Left hindlimb (tissue), 1 donor: ENCODE measurements around the gene CDON.
"Not testable (repeated sequence)": the region's sequence is repeated elsewhere in the genome, so short reads cannot be mapped to it uniquely, and the experiment has no call there.

Experiments
- DNase-seq: peaks from one replicate; pipeline ENCODE4 v3.0.0-alpha.2; 2018

CDON gene

GRCh38 chr11:126039485-126040271 lies 23.0 kb downstream of the CDON start:
- no peak for DNase-seq

GRCh38 chr11:126035718-126036117 lies 26.9 kb downstream of the CDON start:
- no peak for DNase-seq

- no peak for DNase-seq
These were observed 27.7 kb downstream of the CDON start for GRCh38 chr11:126034933-126035425.

- peak; percentile 44 for DNase-seq
These were observed 28.4 kb downstream of the CDON start for GRCh38 chr11:126034039-126034932.

GRCh38 chr11:126032375-126032774 lies 30.3 kb downstream of the CDON start:
- no peak for DNase-seq

- no peak for DNase-seq
These were observed 32.9 kb downstream of the CDON start for GRCh38 chr11:126029805-126030204.

GRCh38 chr11:126029237-126029636 lies 33.4 kb downstream of the CDON start:
- no peak for DNase-seq

GRCh38 chr11:126028534-126028933 lies 34.1 kb downstream of the CDON start:
- not testable (repeated sequence) for DNase-seq

- no peak for DNase-seq
These were observed 36.1 kb downstream of the CDON start for GRCh38 chr11:126026579-126026978.

- DNase-seq: no peak
These were observed 36.8 kb downstream of the CDON start for GRCh38 chr11:126025822-126026221.

GRCh38 chr11:126024123-126024522 lies 38.5 kb downstream of the CDON start:
- no peak for DNase-seq

GRCh38 chr11:126012852-126013251 lies 49.8 kb downstream of the CDON start:
- DNase-seq: no peak

GRCh38 chr11:126011754-126012153 lies 50.9 kb downstream of the CDON start:
- DNase-seq: no peak

GRCh38 chr11:126011265-126011664 lies 51.4 kb downstream of the CDON start:
- no peak for DNase-seq

GRCh38 chr11:126008956-126009355 lies 53.7 kb downstream of the CDON start:
- no peak for DNase-seq

GRCh38 chr11:126007238-126007637 lies 55.4 kb downstream of the CDON start:
- no peak for DNase-seq

GRCh38 chr11:126006068-126006467 lies 56.6 kb downstream of the CDON start:
- DNase-seq: no peak

- no peak for DNase-seq
These were observed 60.5 kb downstream of the CDON start for GRCh38 chr11:126002181-126002580.

GRCh38 chr11:125999234-125999880 lies 63.3 kb downstream of the CDON start:
- no peak for DNase-seq

GRCh38 chr11:125998267-125998666 lies 64.4 kb downstream of the CDON start:
- DNase-seq: no peak

GRCh38 chr11:125995313-125995712 lies 67.4 kb downstream of the CDON start:
- DNase-seq: no peak

GRCh38 chr11:125994509-125994908 lies 68.2 kb downstream of the CDON start:
- DNase-seq: no peak

- no peak for DNase-seq
These were observed 69.8 kb downstream of the CDON start for GRCh38 chr11:125992893-125993292.
